Fibroblast of lung (primary cell): ENCODE results near the gene LYG2.

ENCODE experiments used
- EZH2 ChIP-seq: IDR thresholded peaks from 2 replicates; pipeline ENCODE4 v1.5.1; 2012; ENCODE audit warnings: low read length, control low read depth, mild to moderate bottlenecking; ENCODE audit errors: missing control alignments
- TF ChIP-seq, protein P1 (sequence below), 2 donors: IDR thresholded peaks in 1 of 2; conservative IDR thresholded peaks in 1 of 2; 1 replicate in 1 of 2; 2 replicates in 1 of 2; pipeline ENCODE4 v1.5.1; 2011 to 2012; ENCODE audit warnings: low read length in 2 of 2, control low read depth in 1 of 2, inconsistent platforms in 1 of 2, low read depth in 1 of 2, mild to moderate bottlenecking in 1 of 2

DNA sequence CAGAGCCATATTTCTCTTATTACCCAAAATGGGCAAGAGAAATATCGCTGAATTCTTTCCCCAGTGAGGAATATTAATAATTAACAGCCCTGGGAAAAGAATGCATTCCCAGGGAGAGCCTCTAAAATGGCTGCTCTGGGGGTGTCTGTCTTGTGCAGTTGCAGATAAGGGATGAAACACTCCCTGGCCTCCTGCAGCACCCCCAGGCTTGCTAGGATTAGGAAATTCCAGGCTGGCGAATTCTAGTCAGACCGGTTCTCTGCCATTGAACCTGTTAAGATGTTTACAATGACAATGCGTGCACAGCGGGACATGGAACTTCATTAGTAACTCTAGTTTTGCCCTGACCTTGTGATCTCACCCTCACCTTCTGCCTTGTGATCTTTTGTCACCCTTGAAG lies 50.0 kb downstream of the LYG2 start:
- TF ChIP-seq, protein P1, sequence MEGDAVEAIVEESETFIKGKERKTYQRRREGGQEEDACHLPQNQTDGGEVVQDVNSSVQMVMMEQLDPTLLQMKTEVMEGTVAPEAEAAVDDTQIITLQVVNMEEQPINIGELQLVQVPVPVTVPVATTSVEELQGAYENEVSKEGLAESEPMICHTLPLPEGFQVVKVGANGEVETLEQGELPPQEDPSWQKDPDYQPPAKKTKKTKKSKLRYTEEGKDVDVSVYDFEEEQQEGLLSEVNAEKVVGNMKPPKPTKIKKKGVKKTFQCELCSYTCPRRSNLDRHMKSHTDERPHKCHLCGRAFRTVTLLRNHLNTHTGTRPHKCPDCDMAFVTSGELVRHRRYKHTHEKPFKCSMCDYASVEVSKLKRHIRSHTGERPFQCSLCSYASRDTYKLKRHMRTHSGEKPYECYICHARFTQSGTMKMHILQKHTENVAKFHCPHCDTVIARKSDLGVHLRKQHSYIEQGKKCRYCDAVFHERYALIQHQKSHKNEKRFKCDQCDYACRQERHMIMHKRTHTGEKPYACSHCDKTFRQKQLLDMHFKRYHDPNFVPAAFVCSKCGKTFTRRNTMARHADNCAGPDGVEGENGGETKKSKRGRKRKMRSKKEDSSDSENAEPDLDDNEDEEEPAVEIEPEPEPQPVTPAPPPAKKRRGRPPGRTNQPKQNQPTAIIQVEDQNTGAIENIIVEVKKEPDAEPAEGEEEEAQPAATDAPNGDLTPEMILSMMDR (conservative IDR thresholded peaks at IDR 0.05 in 1 of 2, IDR thresholded peaks at IDR 0.05 in 1 of 2; ENCODE audit: low read depth in 1 of 2, low read length in 2 of 2), result no peak
- no peak for TF ChIP-seq EZH2
